H4 (cell line): Measurements from ENCODE around the gene ZSCAN16. TPM values are rescaled to one million over a fixed set of nuclear protein-coding genes. Genes with fewer than 3 reads are reported as not detected.

Experiments used
- DNase-seq: peaks from one replicate; pipeline ENCODE4 v3.0.0-alpha.2; 2015; ENCODE audit warnings: low spot score
- total RNA-seq: library from RNA; depleted of rRNA; stranded (reverse); fragments of >200 nt; shearing (Covaris generic); gene quantifications from 2 replicates; pipeline ENCODE4 v1.2.3, GENCODE V29; 2014

The ZSCAN16 gene
- total RNA-seq, 1 experiment from 2014 or later, result 3.5 TPM

- DNase-seq, result peak; percentile 48
Observed at GRCh38 chr6:28134015-28134414, 9.6 kb downstream of the ZSCAN16 start.

DNA sequence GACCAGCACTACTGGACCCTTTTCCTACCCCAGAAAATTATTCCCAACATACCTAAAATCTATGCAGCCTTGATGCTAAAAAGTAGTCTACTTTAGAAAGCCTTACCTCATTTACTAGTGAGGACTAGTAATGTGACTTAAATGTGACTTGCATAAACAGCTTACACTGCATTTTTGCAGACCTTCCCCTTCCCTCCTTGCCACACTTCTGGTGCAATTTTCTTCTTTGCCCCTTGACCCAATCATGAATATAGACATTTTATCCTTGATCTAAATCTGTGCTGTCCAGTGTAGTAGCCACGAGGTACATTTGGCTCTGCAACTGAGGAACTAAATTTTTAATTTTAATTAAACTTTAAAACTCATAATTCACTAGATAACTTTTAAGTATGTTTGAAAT lies 10.3 kb downstream of the ZSCAN16 start:
- DNase-seq, result no peak

DNA sequence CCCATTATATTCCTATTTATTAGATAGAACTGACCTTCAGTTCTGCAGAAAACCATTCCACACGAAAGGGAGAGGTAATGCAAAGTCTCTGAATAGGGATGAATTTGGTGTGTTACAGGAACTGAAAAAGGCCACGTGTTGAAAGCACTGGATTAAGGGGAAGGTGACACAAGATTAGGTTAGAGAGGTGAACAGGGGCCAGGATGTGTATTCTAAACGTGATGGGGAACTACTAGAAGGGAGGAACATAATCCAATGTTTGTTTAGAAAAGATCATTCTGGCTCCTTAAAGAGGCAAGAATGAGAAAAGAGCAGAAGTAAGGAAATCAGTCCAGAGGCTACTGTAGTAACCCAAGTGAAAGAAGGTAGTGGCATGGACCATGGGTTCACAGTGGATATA lies 11.0 kb downstream of the ZSCAN16 start:
- DNase-seq, result no peak

DNA sequence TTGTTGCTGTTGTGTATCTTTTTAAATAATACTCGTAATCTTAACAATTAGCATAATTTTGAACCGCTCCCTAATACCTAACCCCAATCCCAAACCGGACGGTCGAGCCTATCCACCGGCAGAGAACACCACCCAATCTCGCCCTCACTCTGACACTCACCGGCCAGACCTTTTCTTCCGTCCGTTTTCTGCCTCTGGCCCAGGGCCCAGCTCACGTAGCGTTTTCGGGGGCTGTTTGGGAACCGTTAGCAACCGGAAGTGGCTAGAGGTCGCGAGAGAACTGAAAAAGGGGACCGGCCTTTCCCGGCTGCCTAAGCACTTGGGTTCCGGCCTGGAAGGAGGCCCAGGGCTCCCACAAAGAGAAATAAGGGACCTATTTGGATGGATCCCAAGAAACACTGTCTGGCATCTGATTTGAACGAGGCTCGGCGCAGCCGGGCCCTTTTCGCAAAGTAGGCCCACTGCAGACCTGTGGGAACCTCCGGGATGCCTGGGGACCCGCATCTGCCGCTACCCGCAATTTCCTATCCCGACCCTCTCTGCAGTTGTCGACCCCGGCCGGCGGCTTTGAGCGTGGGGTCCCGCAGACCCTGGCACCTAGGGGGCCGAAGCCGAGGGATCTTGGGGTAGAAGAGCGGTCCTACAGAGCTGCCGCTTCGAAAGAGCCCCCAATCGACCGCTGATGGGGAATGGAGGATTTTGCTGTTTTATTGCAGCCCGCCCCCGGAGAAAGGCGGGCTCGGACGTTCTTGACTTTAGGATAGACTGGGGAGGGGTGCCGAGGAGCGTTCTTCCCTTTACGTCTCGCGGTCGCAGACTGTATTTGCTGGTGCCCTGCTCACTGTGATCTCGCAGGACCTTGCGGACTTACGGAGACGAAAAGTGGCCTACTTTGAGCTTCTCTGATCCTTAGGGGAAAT lies 12.4 kb downstream of the ZSCAN16 start:
- peak; percentile 88 for DNase-seq

- no peak for DNase-seq
Observed at GRCh38 chr6:28137505-28137981, 13.1 kb downstream of the ZSCAN16 start.

GRCh38 chr6:28139860-28140543 lies 15.6 kb downstream of the ZSCAN16 start:
- no peak for DNase-seq

DNA sequence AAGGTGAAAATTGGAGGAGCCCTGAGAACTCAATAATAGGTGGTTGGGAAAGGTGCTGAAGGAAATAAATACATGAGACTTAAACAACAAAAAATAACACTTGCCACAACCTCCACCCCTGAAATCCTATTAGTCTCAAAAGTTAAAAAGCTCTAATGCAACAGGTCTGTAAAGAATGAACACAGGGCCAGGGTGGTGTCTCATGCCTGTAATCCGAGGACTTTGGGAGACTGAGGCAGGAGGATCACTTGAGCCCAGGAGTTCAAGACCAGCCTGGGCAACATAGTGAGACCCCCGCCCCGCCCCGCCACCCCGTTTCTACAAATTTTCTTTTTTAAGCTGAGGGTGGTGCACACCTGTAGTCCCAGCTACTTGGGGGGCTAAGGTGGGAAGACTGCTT lies 16.2 kb downstream of the ZSCAN16 start:
- no peak for DNase-seq

- DNase-seq, result peak; percentile 82
Observed at GRCh38 chr6:28141500-28142329, 17.3 kb downstream of the ZSCAN16 start, which contains the start of gene ZKSCAN8. Gene ZKSCAN8, plus strand, starts transcription at chr6:28141883. Its CDS starts 6,525 bp downstream, at chr6:28148408.

DNA sequence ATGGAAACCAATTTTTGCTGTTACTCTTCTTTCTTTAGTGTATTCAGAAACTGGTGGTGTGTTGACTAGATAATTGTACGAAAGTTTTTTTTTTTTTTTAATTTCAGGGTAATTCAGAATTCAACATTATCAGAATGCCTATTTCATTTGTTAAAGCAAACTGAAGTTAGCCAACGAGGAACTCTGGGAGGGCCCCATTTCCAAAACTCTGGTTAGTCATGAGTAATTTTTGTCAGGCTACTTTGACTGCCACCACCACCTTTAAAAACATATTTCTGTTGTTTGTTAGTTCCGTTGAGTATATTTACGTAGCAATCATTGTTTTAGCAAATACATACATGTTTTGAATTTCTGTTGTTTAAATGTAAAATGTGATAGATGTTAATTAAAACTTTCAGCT lies 18.0 kb downstream of the ZSCAN16 start:
- DNase-seq, result no peak

DNA sequence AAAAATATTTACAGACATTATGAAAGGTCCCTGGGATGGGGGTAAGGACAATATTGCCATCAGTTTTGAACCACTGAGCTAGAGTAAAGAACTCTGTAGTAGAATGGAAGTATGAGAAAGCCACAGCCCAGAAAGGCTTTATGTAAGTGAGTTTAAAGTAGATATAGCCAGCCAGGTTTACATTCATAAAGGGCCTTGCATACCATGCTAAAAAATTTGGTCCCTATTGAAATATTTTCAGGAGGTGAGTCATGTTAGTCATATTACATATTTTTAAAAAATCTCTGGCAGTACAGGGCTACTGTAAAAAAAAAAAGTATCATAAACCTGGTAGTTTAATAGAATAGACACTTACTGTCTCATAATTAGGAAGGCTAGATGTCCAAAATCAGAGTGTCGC lies 20.8 kb downstream of the ZSCAN16 start:
- DNase-seq, result no peak

GRCh38 chr6:28152531-28152930 lies 28.1 kb downstream of the ZSCAN16 start:
- no peak for DNase-seq

DNA sequence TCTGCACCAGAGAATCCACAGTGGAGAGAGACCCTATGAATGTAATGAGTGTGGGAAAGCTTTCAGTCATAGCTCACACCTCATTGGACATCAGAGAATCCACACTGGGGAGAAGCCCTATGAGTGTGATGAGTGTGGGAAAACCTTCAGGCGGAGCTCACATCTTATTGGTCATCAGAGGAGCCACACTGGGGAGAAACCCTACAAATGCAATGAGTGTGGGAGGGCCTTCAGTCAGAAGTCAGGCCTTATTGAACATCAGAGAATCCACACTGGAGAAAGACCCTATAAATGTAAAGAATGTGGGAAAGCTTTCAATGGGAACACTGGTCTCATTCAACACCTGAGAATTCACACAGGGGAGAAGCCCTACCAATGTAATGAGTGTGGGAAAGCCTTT lies 29.1 kb downstream of the ZSCAN16 start:
- DNase-seq, result no peak

- DNase-seq, result no peak
Observed at GRCh38 chr6:28154357-28154756, 29.9 kb downstream of the ZSCAN16 start.

DNA sequence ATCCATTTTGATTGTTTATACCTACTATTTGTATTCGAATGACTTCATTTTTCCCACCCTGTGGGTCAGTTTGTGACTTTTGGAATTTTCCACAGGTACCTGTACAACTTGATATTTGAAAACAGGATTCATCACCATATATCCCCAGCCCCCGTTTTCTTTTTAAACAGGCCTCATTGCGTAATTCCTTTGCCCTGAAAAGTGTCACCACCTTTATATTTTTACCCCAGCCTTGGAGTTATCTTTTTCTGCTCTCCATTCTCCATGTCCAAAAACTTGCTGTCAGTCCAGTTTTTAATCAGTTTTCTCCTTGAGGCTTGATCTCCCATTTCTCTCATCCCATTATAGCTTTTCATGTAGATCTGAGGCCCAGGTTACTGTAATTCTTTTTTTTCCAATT lies 33.9 kb downstream of the ZSCAN16 start:
- no peak for DNase-seq

DNA sequence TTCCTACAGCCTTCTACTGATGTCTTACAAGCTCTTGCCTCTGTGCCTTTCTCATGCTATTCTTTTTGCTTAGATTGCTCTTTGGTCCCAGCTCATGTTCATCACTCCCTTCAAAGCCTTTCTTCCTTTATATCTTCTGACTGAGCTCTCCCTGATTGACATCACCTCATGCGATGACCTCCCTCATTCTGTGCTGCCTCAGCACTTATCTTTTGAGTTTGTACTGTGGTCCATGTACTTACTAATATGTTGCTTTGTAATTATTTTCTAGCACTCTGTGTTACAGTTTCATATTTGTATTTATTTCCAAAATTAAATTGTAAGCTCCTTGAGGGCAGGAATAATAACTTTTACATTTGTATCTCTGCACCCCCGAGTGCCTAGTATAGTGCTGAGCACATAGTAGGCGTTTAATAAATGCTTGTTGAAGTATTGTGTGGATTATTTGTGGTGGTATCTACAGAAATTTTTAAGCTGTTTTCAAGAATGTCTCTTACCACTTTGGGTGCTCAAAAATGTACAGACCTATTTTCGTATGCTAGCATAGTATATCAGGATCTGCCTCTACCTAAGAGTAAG lies 34.7 kb downstream of the ZSCAN16 start:
- DNase-seq, result no peak

- DNase-seq, result no peak
Observed at GRCh38 chr6:28160233-28160632, 35.8 kb downstream of the ZSCAN16 start.

DNA sequence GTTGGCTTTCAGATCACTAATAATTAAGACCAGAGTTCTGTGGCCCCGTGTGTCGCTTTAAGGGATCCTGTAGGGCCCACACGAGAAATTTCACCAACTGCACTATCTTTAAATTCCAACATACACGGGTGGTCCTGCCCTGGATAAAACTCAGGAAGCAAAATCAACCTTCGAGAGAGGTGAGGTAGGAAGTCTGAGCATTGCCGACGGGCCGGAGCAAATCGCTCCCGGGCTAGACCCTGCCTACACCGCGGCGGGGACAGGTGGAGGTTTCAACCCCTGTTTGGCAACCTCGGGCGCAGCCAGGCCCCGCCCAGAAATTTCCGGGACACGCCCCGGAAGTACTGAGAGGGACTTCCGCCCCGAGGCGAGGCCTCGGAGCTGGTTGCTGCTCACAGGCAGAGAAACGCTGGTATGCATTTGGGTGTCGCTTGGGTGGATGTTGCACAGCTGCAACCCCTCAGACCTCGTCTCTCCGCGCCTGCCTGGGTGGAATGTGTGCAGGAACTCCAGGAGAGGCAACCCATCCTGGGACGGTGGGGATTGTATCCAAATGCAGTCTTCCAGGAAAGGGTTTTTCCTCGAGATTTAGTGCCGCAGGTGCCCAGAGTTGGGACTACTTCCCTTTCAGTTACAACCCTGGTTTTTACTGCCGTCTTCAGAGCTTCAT lies 37.1 kb downstream of the ZSCAN16 start:
- peak; percentile 17 for DNase-seq

GRCh38 chr6:28165563-28165962 lies 41.2 kb downstream of the ZSCAN16 start:
- no peak for DNase-seq

DNA sequence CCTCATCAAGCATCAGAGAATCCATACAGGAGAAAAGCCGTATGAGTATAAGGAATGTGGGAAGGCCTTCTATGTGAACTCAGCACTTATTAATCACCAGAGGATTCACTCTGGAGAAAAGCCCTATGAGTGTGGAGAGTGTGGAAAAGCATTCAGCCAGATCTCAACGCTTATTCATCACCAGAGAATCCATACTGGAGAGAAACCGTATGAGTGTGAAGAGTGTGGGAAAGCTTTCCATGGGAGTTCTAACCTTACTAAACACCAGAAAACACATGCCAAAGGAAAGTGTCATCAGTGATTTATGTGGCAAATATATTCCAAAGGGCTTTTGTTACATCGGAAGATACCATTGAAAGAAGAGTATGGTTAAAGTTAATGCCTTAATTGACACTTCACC lies 42.7 kb downstream of the ZSCAN16 start:
- DNase-seq, result no peak

DNA sequence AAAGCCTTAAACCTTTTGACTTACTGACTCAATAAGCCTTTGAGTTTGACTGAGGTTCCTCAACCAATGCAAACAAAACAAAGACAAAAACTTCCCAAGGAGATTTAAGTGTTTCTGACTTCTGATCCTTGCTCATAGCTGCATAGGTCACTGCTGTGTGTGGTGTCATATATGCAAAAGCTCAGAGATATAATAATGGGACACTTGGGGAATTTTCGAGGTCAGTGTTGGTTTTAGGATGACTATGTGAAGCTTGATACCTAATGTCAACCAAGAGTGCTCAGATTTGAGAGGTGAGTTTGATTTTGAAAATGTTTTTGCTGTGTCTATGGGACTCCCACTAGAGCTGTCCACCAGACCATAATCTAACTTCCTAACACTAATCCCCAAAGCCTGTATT lies 43.5 kb downstream of the ZSCAN16 start:
- DNase-seq, result no peak

GRCh38 chr6:28171271-28171670 lies 46.9 kb downstream of the ZSCAN16 start:
- no peak for DNase-seq
